ENCODE data around the gene NEGR1. TPM values are rescaled to one million over a fixed set of nuclear protein-coding genes. Genes with fewer than 3 reads are reported as not detected.

The NEGR1 gene
- not detected in 5 replicates for total RNA-seq (2022; extraction: Qiagen RNA extraction)

DNA sequence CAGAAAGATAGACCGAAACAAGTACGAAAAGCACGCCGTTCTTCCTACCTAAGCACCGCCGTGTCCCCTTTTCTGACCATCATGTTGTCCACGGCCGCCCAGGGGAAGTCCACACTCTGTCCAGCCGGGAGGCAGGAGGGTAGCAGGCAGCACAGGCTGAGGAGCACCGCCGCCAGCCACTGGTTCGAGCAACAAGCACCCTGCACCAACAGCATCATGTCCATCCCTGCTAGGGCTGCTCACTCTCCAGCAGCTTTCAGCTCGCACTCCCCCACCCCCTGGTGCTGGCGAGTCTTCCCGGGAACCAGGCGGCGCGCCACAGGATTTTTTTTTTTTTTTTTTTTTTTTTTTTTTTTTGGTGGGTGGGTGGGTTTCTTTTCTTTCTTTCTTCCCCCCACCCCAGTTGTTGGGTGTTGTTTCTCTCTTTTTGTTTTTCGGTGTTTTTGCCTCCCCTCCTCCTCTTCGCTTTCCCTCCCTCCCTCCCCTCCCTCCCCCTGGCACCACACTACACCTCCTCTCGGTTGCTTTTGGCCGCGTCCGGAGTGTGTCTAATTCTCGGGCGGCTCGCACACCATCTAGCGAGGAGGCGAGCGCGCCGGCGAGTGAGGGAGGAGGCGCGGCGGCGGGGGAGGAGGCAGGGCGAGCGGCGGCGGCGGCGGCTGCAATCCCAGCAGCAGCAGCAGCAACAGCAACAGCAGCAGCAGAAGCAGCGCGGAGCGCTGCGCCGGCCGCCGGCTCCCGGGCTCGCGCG lies at the start of gene NEGR1:
TSS of gene NEGR1 (minus strand) at position 269 of the 751 bp plus-strand sequence.

